IMR-90 (cell line): Measurements from ENCODE around the gene WNK1. TPM values are rescaled to one million over a fixed set of nuclear protein-coding genes. Genes with fewer than 3 reads are reported as not detected.

Source experiments
- ATAC-seq: fragments of 200-7000 bp; cut with Tn5 transposase; 2 replicates; pipeline ENCODE4 v1.9.1; 2020; ENCODE audit warnings: low read depth, mild to moderate bottlenecking, moderate library complexity
- BruUV-seq: library from RNA; stranded (reverse); fragments of 400-500 nt; replicated peaks from 2 replicates; lab custom pipeline; 2021; lab: Mats Ljungman, UMichigan
- CTCF ChIA-PET: fragments of 300-600 bp; formaldehyde crosslinking; extraction: SDS; loops from one replicate; lab custom pipeline; 2021; ENCODE audit warnings: antibody characterized with exemption; lab: Yijun Ruan, JAX
- POLR2A ChIA-PET: fragments of 300-600 bp; sonication (Branson Sonifier 250); formaldehyde crosslinking; loops from one replicate; lab custom pipeline; 2022; ENCODE audit warnings: antibody characterized with exemption; ENCODE audit not compliant: unreplicated experiment; lab: Charles Lee
- DNase-seq: peaks from one replicate; pipeline ENCODE4 v3.0.0; 2013
- H2AFZ ChIP-seq: replicated peaks from 2 replicates; pipeline ENCODE3; 2013; ENCODE audit warnings: low read length, mild to moderate bottlenecking; ENCODE audit not compliant: poor library complexity
- H2AK5ac ChIP-seq: 2 replicates; pipeline ENCODE4 v1.6.1; 2013; ENCODE audit warnings: low read depth, low read length, inconsistent platforms
- H2AK9ac ChIP-seq: replicated peaks from 2 replicates; pipeline ENCODE3; 2013; ENCODE audit warnings: mild to moderate bottlenecking, low read depth, low read length, moderate library complexity; ENCODE audit not compliant: poor library complexity
- H2BK120ac ChIP-seq: 2 replicates; pipeline ENCODE4 v1.6.1; 2013; ENCODE audit warnings: low read depth, low read length, inconsistent platforms
- H2BK15ac ChIP-seq: 3 replicates; pipeline ENCODE4 v1.6.1; 2013; ENCODE audit warnings: low read depth, low read length, inconsistent platforms
- H2BK20ac ChIP-seq: 2 replicates; pipeline ENCODE4 v1.6.1; 2013; ENCODE audit warnings: low read depth, mild to moderate bottlenecking, inconsistent platforms, low read length, moderate library complexity
- H2BK5ac ChIP-seq: 2 replicates; pipeline ENCODE4 v1.6.1; 2013; ENCODE audit warnings: mild to moderate bottlenecking, low read depth, low read length, inconsistent platforms; ENCODE audit not compliant: poor library complexity, severe bottlenecking
- H3K14ac ChIP-seq: replicated peaks from 2 replicates; pipeline ENCODE4 v1.6.1; 2013; ENCODE audit warnings: low read depth, low read length, inconsistent platforms
- H3K18ac ChIP-seq: 2 replicates; pipeline ENCODE4 v1.6.1; 2013; ENCODE audit warnings: low read depth, low read length, control low read depth
- H3K23ac ChIP-seq: 2 replicates; pipeline ENCODE4 v1.6.1; 2013; ENCODE audit warnings: low read depth, low read length, inconsistent platforms
- H3K27ac ChIP-seq: 2 replicates; pipeline ENCODE4 v1.5.1; 2013; ENCODE audit warnings: mild to moderate bottlenecking, control low read depth, low read length; ENCODE audit not compliant: insufficient read depth
- H3K27me3 ChIP-seq: 2 replicates; pipeline ENCODE4 v1.6.1; 2013; ENCODE audit warnings: low read length; ENCODE audit not compliant: control insufficient read depth, insufficient read depth
- H3K36me3 ChIP-seq: 2 replicates; pipeline ENCODE4 v1.6.1; 2013; ENCODE audit warnings: low read length, mixed read lengths; ENCODE audit not compliant: control insufficient read depth, insufficient read depth
- H3K4ac ChIP-seq: 2 replicates; pipeline ENCODE4 v1.6.1; 2013; ENCODE audit warnings: low read depth, low read length, inconsistent platforms
- H3K4me1 ChIP-seq: 2 replicates; pipeline ENCODE4 v1.6.1; 2013; ENCODE audit warnings: low read length, mixed read lengths; ENCODE audit not compliant: control insufficient read depth, insufficient read depth
- H3K4me2 ChIP-seq: 2 replicates; pipeline ENCODE4 v1.6.1; 2013; ENCODE audit warnings: low read depth, mild to moderate bottlenecking, control low read depth, low read length, moderate library complexity
- H3K4me3 ChIP-seq: 2 replicates; pipeline ENCODE4 v1.5.1; 2013; ENCODE audit warnings: low read depth, mild to moderate bottlenecking, control low read depth, low read length, moderate library complexity; ENCODE audit not compliant: insufficient read depth
- H3K56ac ChIP-seq: 2 replicates; pipeline ENCODE4 v1.6.1; 2013; ENCODE audit warnings: low read length, inconsistent platforms; ENCODE audit not compliant: insufficient read depth; ENCODE audit errors: extremely low read depth
- H3K79me1 ChIP-seq, 2 experiments: 2 replicates each; pipeline ENCODE4 v1.6.1; 2013; ENCODE audit warnings: low read length in 2 of 2, inconsistent platforms in 1 of 2, low read depth in 1 of 2
- H3K9ac ChIP-seq: 2 replicates; pipeline ENCODE4 v1.6.1; 2013; ENCODE audit warnings: low read depth, low read length, control low read depth
- H3K9me1 ChIP-seq: 2 replicates; pipeline ENCODE4 v1.6.1; 2013; ENCODE audit warnings: low read length, inconsistent platforms; ENCODE audit not compliant: insufficient read depth
- H3K9me3 ChIP-seq: 2 replicates; pipeline ENCODE4 v1.6.1; 2013; ENCODE audit warnings: low read length; ENCODE audit not compliant: control insufficient read depth, insufficient read depth
- H4K20me1 ChIP-seq: 2 replicates; pipeline ENCODE4 v1.6.1; 2013; ENCODE audit warnings: low read length, inconsistent platforms; ENCODE audit not compliant: insufficient read depth
- H4K5ac ChIP-seq: 2 replicates; pipeline ENCODE4 v1.6.1; 2013; ENCODE audit warnings: mild to moderate bottlenecking, low read depth, low read length, control low read depth
- H4K8ac ChIP-seq, 2 experiments: 2 replicates each; pipeline ENCODE4 v1.6.1; 2013; ENCODE audit warnings: low read depth in 2 of 2, low read length in 2 of 2, control low read depth in 1 of 2, inconsistent platforms in 1 of 2
- H4K91ac ChIP-seq: 2 replicates; pipeline ENCODE4 v1.6.1; 2013; ENCODE audit warnings: low read depth, low read length, inconsistent platforms; ENCODE audit not compliant: insufficient read depth
- BHLHE40 ChIP-seq: fragments of 150-350 bp; IDR thresholded peaks from 2 replicates; pipeline ENCODE4 v1.6.1; 2016; ENCODE audit warnings: mild to moderate bottlenecking, low read depth, low read length
- CEBPB ChIP-seq: IDR thresholded peaks from 2 replicates; pipeline ENCODE4 v1.6.1; 2012; ENCODE audit warnings: low read depth, low read length, improper control_type of control experiment
- CHD1 ChIP-seq: IDR thresholded peaks from 2 replicates; pipeline ENCODE4 v1.6.1; 2012; ENCODE audit warnings: low read depth, low read length, improper control_type of control experiment
- FOS ChIP-seq: fragments of 150-350 bp; IDR thresholded peaks from 2 replicates; pipeline ENCODE4 v1.6.1; 2016; ENCODE audit warnings: low read depth, low read length
- MAFK ChIP-seq: IDR thresholded peaks from 2 replicates; pipeline ENCODE4 v1.6.1; 2012; ENCODE audit warnings: low read depth, low read length, improper control_type of control experiment
- MAZ ChIP-seq: IDR thresholded peaks from 2 replicates; pipeline ENCODE4 v1.6.1; 2012; ENCODE audit warnings: low read depth, mild to moderate bottlenecking, low read length, improper control_type of control experiment, moderate library complexity, borderline replicate concordance
- MXI1 ChIP-seq: IDR thresholded peaks from 2 replicates; pipeline ENCODE4 v1.6.1; 2012; ENCODE audit warnings: low read depth, mild to moderate bottlenecking, low read length, moderate library complexity, borderline replicate concordance
- NFE2L2 ChIP-seq: fragments of 150-350 bp; IDR thresholded peaks from 2 replicates; pipeline ENCODE4 v1.6.1; 2016; ENCODE audit warnings: low read depth, mild to moderate bottlenecking, low read length
- POLR2A ChIP-seq: IDR thresholded peaks from 2 replicates; pipeline ENCODE4 v1.6.1; 2012; ENCODE audit warnings: mild to moderate bottlenecking, low read depth, low read length
- RAD21 ChIP-seq: IDR thresholded peaks from 2 replicates; pipeline ENCODE4 v1.6.1; 2012; ENCODE audit warnings: low read length, improper control_type of control experiment
- RCOR1 ChIP-seq: IDR thresholded peaks from 2 replicates; pipeline ENCODE4 v1.6.1; 2012; ENCODE audit warnings: mild to moderate bottlenecking, low read length, improper control_type of control experiment; ENCODE audit not compliant: insufficient replicate concordance
- RFX5 ChIP-seq: IDR thresholded peaks from 2 replicates; pipeline ENCODE4 v1.8.0; 2012; ENCODE audit warnings: low read depth, mild to moderate bottlenecking, low read length, moderate library complexity
- SMC3 ChIP-seq: fragments of 150-350 bp; IDR thresholded peaks from 2 replicates; pipeline ENCODE4 v1.6.1; 2016; ENCODE audit warnings: low read depth, mild to moderate bottlenecking, antibody characterized with exemption, low read length, moderate library complexity
- dilution Hi-C: fragments of 300-500 bp; cut with HindIII; formaldehyde crosslinking; loops from one replicate; pipeline ENCODE4 v1.14.3; 2018; ENCODE audit warnings: low sequenced_read_pairs; ENCODE audit not compliant: unreplicated experiment
- in situ Hi-C: fragments of 300-500 bp; cut with MboI; formaldehyde crosslinking; loops from 3 replicates; pipeline ENCODE4 v1.14.3; 2019; ENCODE audit warnings: low sequenced_read_pairs, inconsistent platforms, mixed read lengths
- intact Hi-C: fragments of 100-400 bp; cut with micrococcal nuclease; formaldehyde crosslinking; loops from 2 replicates; pipeline ENCODE4 v1.10.0; 2022
- polyA plus RNA-seq, 3 experiments: library from polyadenylated mRNA; depleted of rRNA; stranded (reverse); fragments of >200 nt; gene quantifications; 2 replicates each; pipeline ENCODE4 v1.2.3, GENCODE V29; 2012; ENCODE audit warnings: low replicate concordance in 1 of 3
- total RNA-seq: library from RNA; depleted of rRNA; stranded (reverse); fragments of >200 nt; gene quantifications from 2 replicates; pipeline ENCODE4 v1.2.3, GENCODE V29; 2012
- TF ChIP-seq, protein P1 (sequence below): fragments of 150-350 bp; IDR thresholded peaks from 2 replicates; pipeline ENCODE4 v1.6.1; 2017; ENCODE audit warnings: mild to moderate bottlenecking, antibody characterized with exemption, low read length, low read depth
- TF ChIP-seq, protein P2 (sequence below): conservative IDR thresholded peaks from 2 replicates; pipeline ENCODE4 v1.5.1; 2012; ENCODE audit warnings: mild to moderate bottlenecking, low read depth, low read length, improper control_type of control experiment
- TF ChIP-seq, protein P3 (sequence below): fragments of 150-350 bp; IDR thresholded peaks from 2 replicates; pipeline ENCODE4 v1.6.1; 2016; ENCODE audit warnings: low read depth, mild to moderate bottlenecking, low read length, moderate library complexity, borderline replicate concordance

Gene WNK1
- total and polyA plus RNA-seq, 2 of the 4 experiments (the other 2 are of a cell fraction): 36.9 to 42.8 TPM

DNA sequence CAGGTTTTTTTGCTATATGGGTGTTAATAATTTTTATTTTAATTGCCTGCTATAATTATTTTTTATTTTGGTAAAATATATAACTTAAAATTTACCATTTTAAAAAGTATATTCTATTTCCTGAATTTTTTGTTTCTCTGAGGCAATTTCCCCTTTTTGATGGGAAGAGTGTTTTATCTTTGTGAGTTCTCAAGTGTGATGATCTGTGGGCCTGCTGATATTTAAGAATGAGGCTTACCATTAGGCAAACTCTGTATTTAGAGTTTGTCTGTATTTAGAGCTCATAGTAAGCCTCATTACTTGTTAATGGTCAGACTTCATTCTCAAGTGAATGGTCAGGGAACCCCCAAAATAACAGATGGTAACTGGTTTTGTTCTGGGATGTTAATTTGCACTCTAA, 48.0 kb downstream of the WNK1 start:
- Histone ChIP-seq H3K56ac (no peak overlapping the region), H4K91ac (no peak overlapping the region), H3K27me3 (no peaks in the 10 kb centered on the region), H3K23ac (no peak overlapping the region), H2AK9ac (no peak overlapping the region), H3K4me1 (peaks cover 7% of the 10 kb centered on the region), H3K9me1 (peaks cover 17% of the 10 kb centered on the region), H3K14ac (no peak overlapping the region), H4K5ac (no peak overlapping the region), H3K4me2 (no peak overlapping the region), H3K4me3 (no peak overlapping the region), H3K4ac (no peak overlapping the region), H3K27ac (no peak overlapping the region), H3K18ac (no peak overlapping the region), H4K8ac (no peak overlapping the region), H2BK15ac (no peak overlapping the region), H3K36me3 (no peaks in the 10 kb centered on the region), H2AFZ (no peak overlapping the region), H3K79me1 (peaks cover 7 to 57% of the 10 kb centered on the region in 2 experiments), H3K9me3 (no peaks in the 10 kb centered on the region), H4K20me1 (peaks cover 53% of the 10 kb centered on the region), H3K9ac (no peak overlapping the region), H2AK5ac (no peak overlapping the region), H2BK5ac (no peak overlapping the region), H2BK120ac (no peak overlapping the region), H2BK20ac (no peak overlapping the region)
- intact Hi-C loops (no loop called here), in situ Hi-C loops (no loop called here), dilution Hi-C loops (no loop called here)
- no peak for DNase-seq
- BruUV-seq: no TSS peak
- CTCF ChIA-PET: no interaction called here
- ATAC-seq: no peak
- POLR2A ChIA-PET: no interaction called here
- TF ChIP-seq MXI1 (no peak), FOS (no peak), SMC3 (no peak), MAFK (no peak), CEBPB (no peak), CHD1 (no peak), MAZ (no peak), NFE2L2 (no peak), RAD21 (no peak), RCOR1 (no peak), POLR2A (no peak), RFX5 (no peak), BHLHE40 (no peak)
- TF ChIP-seq, protein P1, sequence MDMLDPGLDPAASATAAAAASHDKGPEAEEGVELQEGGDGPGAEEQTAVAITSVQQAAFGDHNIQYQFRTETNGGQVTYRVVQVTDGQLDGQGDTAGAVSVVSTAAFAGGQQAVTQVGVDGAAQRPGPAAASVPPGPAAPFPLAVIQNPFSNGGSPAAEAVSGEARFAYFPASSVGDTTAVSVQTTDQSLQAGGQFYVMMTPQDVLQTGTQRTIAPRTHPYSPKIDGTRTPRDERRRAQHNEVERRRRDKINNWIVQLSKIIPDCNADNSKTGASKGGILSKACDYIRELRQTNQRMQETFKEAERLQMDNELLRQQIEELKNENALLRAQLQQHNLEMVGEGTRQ: no peak
- TF ChIP-seq, protein P2, sequence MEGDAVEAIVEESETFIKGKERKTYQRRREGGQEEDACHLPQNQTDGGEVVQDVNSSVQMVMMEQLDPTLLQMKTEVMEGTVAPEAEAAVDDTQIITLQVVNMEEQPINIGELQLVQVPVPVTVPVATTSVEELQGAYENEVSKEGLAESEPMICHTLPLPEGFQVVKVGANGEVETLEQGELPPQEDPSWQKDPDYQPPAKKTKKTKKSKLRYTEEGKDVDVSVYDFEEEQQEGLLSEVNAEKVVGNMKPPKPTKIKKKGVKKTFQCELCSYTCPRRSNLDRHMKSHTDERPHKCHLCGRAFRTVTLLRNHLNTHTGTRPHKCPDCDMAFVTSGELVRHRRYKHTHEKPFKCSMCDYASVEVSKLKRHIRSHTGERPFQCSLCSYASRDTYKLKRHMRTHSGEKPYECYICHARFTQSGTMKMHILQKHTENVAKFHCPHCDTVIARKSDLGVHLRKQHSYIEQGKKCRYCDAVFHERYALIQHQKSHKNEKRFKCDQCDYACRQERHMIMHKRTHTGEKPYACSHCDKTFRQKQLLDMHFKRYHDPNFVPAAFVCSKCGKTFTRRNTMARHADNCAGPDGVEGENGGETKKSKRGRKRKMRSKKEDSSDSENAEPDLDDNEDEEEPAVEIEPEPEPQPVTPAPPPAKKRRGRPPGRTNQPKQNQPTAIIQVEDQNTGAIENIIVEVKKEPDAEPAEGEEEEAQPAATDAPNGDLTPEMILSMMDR: no peak
- TF ChIP-seq, protein P3, sequence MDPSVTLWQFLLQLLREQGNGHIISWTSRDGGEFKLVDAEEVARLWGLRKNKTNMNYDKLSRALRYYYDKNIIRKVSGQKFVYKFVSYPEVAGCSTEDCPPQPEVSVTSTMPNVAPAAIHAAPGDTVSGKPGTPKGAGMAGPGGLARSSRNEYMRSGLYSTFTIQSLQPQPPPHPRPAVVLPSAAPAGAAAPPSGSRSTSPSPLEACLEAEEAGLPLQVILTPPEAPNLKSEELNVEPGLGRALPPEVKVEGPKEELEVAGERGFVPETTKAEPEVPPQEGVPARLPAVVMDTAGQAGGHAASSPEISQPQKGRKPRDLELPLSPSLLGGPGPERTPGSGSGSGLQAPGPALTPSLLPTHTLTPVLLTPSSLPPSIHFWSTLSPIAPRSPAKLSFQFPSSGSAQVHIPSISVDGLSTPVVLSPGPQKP: no peak
